GM12874 (cell line): ENCODE results near the gene LYSMD2.

Source experiments
- CTCF ChIP-seq: IDR thresholded peaks from 2 replicates; pipeline ENCODE4 v1.5.1; 2011; ENCODE audit warnings: low read depth, mild to moderate bottlenecking, control low read depth, low read length, moderate library complexity; ENCODE audit not compliant: insufficient read depth

LYSMD2 gene

GRCh38 chr15:51678096-51678495 lies 59.4 kb downstream of the LYSMD2 start:
- TF ChIP-seq CTCF = no peak

GRCh38 chr15:51677452-51677851 lies 60.0 kb downstream of the LYSMD2 start:
- TF ChIP-seq CTCF = no peak

DNA sequence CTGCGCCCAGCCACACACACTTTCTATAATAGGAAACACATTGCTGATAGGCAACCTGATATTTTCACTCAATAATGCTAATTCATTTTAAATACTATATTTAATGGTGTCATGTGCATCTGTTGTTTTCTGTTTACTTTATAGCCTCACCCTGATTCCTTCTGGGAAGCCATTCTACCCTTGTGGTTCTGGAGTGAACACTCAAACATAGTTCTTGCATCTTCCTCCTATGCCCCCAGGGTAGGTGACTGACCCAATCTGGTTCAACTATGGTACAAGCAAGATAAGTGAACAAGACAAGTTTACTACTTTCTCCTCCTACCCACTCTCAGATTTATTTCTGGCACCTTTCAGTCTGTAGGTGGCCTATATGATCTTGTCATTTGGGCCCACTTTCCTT lies 60.4 kb downstream of the LYSMD2 start:
- TF ChIP-seq CTCF = no peak

GRCh38 chr15:51675234-51675633 lies 62.2 kb downstream of the LYSMD2 start:
- TF ChIP-seq CTCF = no peak
